ENCODE results near the gene AGAP3. TPM values are rescaled to one million over a fixed set of nuclear protein-coding genes. Genes with fewer than 3 reads are reported as not detected.

The AGAP3 gene
- total RNA-seq, 1 experiment from 2014 or later: 126 TPM

DNA sequence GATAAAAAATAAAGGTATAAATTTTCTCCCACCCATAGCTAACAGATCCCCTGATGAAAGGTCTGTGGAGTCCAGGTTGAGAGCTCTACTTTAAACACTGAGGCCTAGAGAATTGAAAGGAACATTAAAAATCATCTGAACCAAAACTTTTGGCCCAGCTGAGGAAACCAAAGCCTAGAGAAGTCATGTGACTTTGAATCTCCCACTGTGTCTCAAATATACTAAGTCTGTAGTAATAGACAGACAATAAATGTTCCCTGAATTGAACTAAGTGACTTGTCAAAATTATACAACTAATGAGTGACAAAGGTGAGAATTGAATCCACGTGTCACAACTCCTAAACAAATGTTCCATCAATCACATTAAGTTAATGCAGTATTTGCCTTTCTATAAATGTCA is 75.5 kb downstream of the AGAP3 start:
- ATAC-seq: no peak
- ChIA-PET POLR2A (no interaction called here), RAD21 (ENCODE audit: low non-redundant PET in 1 of 2, low total read pairs in 2 of 2, uncharacterized antibody in 2 of 2, unreplicated experiment in 2 of 2) (no interaction called here), CTCF (no interaction called here)
- Histone ChIP-seq H3K9me2 (ENCODE audit: insufficient read depth) (no peaks in the 10 kb centered on the region), H3K9me3 (ENCODE audit: control insufficient read depth in 1 of 2, insufficient read depth in 1 of 2, low read depth in 1 of 2, low read length in 2 of 2) (no peaks in the 10 kb centered on the region), H3K27ac (ENCODE audit: low read depth, low read length) (no peak overlapping the region), H3K79me2 (ENCODE audit: insufficient read depth, low read length) (no peaks in the 10 kb centered on the region), H3K36me3 (ENCODE audit: control insufficient read depth in 1 of 2, insufficient read depth in 2 of 2, low read length in 2 of 2) (no peaks in the 10 kb centered on the region), H3K4me2 (ENCODE audit: low read length) (no peak overlapping the region), H2AFZ (ENCODE audit: low read depth, low read length, poor library complexity, severe bottlenecking) (no peak overlapping the region), H3K4me3 (replicated peaks in 1 of 2; ENCODE audit: low read depth in 1 of 2, low read length in 2 of 2) (no peak overlapping the region), H3K27me3 (ENCODE audit: insufficient read depth, low read length) (no peaks in the 10 kb centered on the region), H3K4me1 (ENCODE audit: control insufficient read depth in 1 of 2, insufficient read depth in 2 of 2, low read length in 2 of 2) (peaks cover 3 to 11% of the 10 kb centered on the region in 2 experiments; a peak in 3 of 4 replicates), H4K20me1 (ENCODE audit: insufficient read depth) (no peaks in the 10 kb centered on the region), H3K9ac (ENCODE audit: low read length) (no peak overlapping the region)
- DNase-seq (ENCODE audit: low read depth, low spot score): no peak
- no TSS peak for BruUV-seq (replicated peaks)
- no peak for TF ChIP-seq EZH2phosphoT487 (IDR thresholded peaks at IDR 0.05; ENCODE audit: borderline replicate concordance)
- TF ChIP-seq, protein P1, sequence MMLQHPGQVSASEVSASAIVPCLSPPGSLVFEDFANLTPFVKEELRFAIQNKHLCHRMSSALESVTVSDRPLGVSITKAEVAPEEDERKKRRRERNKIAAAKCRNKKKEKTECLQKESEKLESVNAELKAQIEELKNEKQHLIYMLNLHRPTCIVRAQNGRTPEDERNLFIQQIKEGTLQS (IDR thresholded peaks at IDR 0.05): no peak
- TF ChIP-seq, protein P2, sequence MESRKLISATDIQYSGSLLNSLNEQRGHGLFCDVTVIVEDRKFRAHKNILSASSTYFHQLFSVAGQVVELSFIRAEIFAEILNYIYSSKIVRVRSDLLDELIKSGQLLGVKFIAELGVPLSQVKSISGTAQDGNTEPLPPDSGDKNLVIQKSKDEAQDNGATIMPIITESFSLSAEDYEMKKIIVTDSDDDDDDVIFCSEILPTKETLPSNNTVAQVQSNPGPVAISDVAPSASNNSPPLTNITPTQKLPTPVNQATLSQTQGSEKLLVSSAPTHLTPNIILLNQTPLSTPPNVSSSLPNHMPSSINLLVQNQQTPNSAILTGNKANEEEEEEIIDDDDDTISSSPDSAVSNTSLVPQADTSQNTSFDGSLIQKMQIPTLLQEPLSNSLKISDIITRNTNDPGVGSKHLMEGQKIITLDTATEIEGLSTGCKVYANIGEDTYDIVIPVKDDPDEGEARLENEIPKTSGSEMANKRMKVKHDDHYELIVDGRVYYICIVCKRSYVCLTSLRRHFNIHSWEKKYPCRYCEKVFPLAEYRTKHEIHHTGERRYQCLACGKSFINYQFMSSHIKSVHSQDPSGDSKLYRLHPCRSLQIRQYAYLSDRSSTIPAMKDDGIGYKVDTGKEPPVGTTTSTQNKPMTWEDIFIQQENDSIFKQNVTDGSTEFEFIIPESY (IDR thresholded peaks at IDR 0.05; ENCODE audit: extremely low read depth, insufficient replicate concordance, low read length): no peak
- TF ChIP-seq POLR2A (IDR thresholded peaks at IDR 0.05; ENCODE audit: borderline replicate concordance, extremely low read depth, insufficient read depth, insufficient read length): no peak
- no peak for TF ChIP-seq EZH2 (IDR thresholded peaks at IDR 0.05)
- no peak for TF ChIP-seq ZNF274 (IDR thresholded peaks at IDR 0.05; ENCODE audit: low read depth, low read length)
- no peak for TF ChIP-seq SRF (IDR thresholded peaks at IDR 0.05; ENCODE audit: low read depth)
- no peak for TF ChIP-seq YY1 (IDR thresholded peaks at IDR 0.05; ENCODE audit: extremely low read depth, insufficient replicate concordance, low read depth, low read length)
- no peak for TF ChIP-seq ZFX (IDR thresholded peaks at IDR 0.05)
- TF ChIP-seq RAD21 (IDR thresholded peaks at IDR 0.05; ENCODE audit: low read depth): no peak
- TF ChIP-seq, protein P3, sequence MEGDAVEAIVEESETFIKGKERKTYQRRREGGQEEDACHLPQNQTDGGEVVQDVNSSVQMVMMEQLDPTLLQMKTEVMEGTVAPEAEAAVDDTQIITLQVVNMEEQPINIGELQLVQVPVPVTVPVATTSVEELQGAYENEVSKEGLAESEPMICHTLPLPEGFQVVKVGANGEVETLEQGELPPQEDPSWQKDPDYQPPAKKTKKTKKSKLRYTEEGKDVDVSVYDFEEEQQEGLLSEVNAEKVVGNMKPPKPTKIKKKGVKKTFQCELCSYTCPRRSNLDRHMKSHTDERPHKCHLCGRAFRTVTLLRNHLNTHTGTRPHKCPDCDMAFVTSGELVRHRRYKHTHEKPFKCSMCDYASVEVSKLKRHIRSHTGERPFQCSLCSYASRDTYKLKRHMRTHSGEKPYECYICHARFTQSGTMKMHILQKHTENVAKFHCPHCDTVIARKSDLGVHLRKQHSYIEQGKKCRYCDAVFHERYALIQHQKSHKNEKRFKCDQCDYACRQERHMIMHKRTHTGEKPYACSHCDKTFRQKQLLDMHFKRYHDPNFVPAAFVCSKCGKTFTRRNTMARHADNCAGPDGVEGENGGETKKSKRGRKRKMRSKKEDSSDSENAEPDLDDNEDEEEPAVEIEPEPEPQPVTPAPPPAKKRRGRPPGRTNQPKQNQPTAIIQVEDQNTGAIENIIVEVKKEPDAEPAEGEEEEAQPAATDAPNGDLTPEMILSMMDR (IDR thresholded peaks at IDR 0.05 in 2 of 3, conservative IDR thresholded peaks at IDR 0.05 in 1 of 3; ENCODE audit: borderline replicate concordance in 1 of 3, insufficient read depth in 1 of 3, low read depth in 2 of 3, low read length in 2 of 3): no peak
- TF ChIP-seq FOSL1 (IDR thresholded peaks at IDR 0.05; ENCODE audit: low read depth): no peak
- no peak for TF ChIP-seq ELF1 (IDR thresholded peaks at IDR 0.05; ENCODE audit: borderline replicate concordance, low read depth)
- TF ChIP-seq SP1 (IDR thresholded peaks at IDR 0.05; ENCODE audit: low read depth): no peak
- no peak for TF ChIP-seq CEBPB (IDR thresholded peaks at IDR 0.05; ENCODE audit: low read depth)
- no peak for TF ChIP-seq TCF7L2 (IDR thresholded peaks at IDR 0.05; ENCODE audit: borderline replicate concordance, extremely low read depth, insufficient read depth, insufficient read length)
- no peak for TF ChIP-seq MAX (IDR thresholded peaks at IDR 0.05)
- no peak for TF ChIP-seq EGR1 (IDR thresholded peaks at IDR 0.05; ENCODE audit: low read depth)
- no peak for TF ChIP-seq POLR2AphosphoS5 (IDR thresholded peaks at IDR 0.05; ENCODE audit: low read depth, low read length)
- intact Hi-C loops (cut with micrococcal nuclease): no loop called here
